Heart right ventricle (tissue), 16 donors: ENCODE measurements around the gene RALGAPA1. TPM values are rescaled to one million over a fixed set of nuclear protein-coding genes. Genes with fewer than 3 reads are reported as not detected.
A peak's percentile ranks its signal among the peaks of the same experiment; 100 is the strongest.

Source experiments
- ATAC-seq, 8 donors: fragments of 200-7000 bp; cut with Tn5 transposase; one replicate each; pipeline ENCODE4 v1.9.1; 2020; ENCODE audit warnings: mild to moderate bottlenecking in 8 of 8, moderate library complexity in 8 of 8, moderate number of reproducible peaks in 1 of 8
- DNase-seq, 2 donors: peaks; one replicate each; pipeline ENCODE4 v3.0.0-alpha.2; 2020
- H3K27ac ChIP-seq, 10 donors: fragments of 200-600 bp; sonication (generic) in 2 of 10; one replicate each; pipeline versions ENCODE4 v1.5.0 to v1.8.0; 2020 to 2022; ENCODE audit warnings: mild to moderate bottlenecking in 3 of 10
- H3K27me3 ChIP-seq, 7 donors: fragments of 200-600 bp; one replicate each; pipeline ENCODE4 v1.8.0; 2021 to 2022; ENCODE audit warnings: mild to moderate bottlenecking in 2 of 7
- H3K36me3 ChIP-seq, 9 donors: fragments of 200-600 bp; sonication (generic) in 1 of 9; one replicate each; pipeline versions ENCODE4 v1.5.0 to v1.8.0; 2020 to 2022; ENCODE audit warnings: mild to moderate bottlenecking in 2 of 9
- H3K4me1 ChIP-seq, 9 donors: fragments of 200-600 bp; sonication (generic) in 1 of 9; one replicate each; pipeline versions ENCODE4 v1.5.0 to v1.8.0; 2020 to 2022; ENCODE audit warnings: mild to moderate bottlenecking in 4 of 9
- H3K4me3 ChIP-seq, 10 donors: fragments of 200-600 bp; sonication (generic) in 2 of 10; one replicate each; pipeline versions ENCODE4 v1.5.0 to v1.8.0; 2020 to 2022; ENCODE audit warnings: mild to moderate bottlenecking in 7 of 10, moderate library complexity in 2 of 10
- H3K9me3 ChIP-seq, 11 donors: fragments of 200-600 bp in 10 of 11; sonication (generic) in 2 of 11; one replicate each; pipeline versions ENCODE4 v1.5.0 to v1.8.0; 2013 to 2022; ENCODE audit warnings: mild to moderate bottlenecking in 2 of 11, control low read depth in 1 of 11, moderate library complexity in 1 of 11
- CTCF ChIP-seq, 9 donors: fragments of 200-600 bp; sonication (generic) in 2 of 9; IDR thresholded peaks; one replicate each; pipeline versions ENCODE4 v1.5.0 to v1.8.0; 2021 to 2022; ENCODE audit warnings: antibody characterized with exemption in 9 of 9, mild to moderate bottlenecking in 5 of 9, moderate library complexity in 1 of 9
- WGBS, 2 donors: extraction: QIAGEN DNeasy Blood & Tissue Kit; methylation state at CpG; one replicate each; pipeline ENCODE4 v1.1.7; 2013; ENCODE audit warnings: inconsistent platforms in 1 of 2; 5-methylcytosine and 5-hydroxymethylcytosine counted together
- intact Hi-C, 10 donors: fragments of 100-400 bp; cut with DNase I; formaldehyde crosslinking; loops; one replicate each; pipeline versions ENCODE4 v1.11.1 to v1.14.2; 2022
- polyA plus RNA-seq, 2 donors: library from polyadenylated mRNA; stranded (reverse); fragments of 200-250 nt; gene quantifications; one replicate each; pipeline ENCODE4 v1.2.3, GENCODE V29; 2013
- total RNA-seq, 10 donors: library from RNA; stranded (reverse); fragmentation: NEBNext Ultra II Directional in 3 of 10; extraction: Animal tissue kit (Norgen Biotek cat#: 25700) in 3 of 10; gene quantifications; one replicate each; pipeline versions ENCODE4 v1.2.1 to v1.2.4, GENCODE V29; 2021 to 2023
- donor health status: Arrhythmogenic right ventricular cardiomyopathy.
- donor health status: ischemic (EF 13 %, LVEDD 7.1; RV severe dilation, severe dysfunction).
- donor health status: healthy with polysubstance abuse.
- donor health status: DM: no; HTN: yes; CAD: no.
- donor health status: DM: no; HTN: no; CAD: no.
- donor health status: ischemic (EF 25% LVEDD 6.9; RV normal size, moderate dysfunction).
- donor health status: ischemic (EF 25% LVEDD 5.7; RV mildly dilated, moderate dysfunction).
- donor health status: healthy.
- donor health status: DM: yes; HTN: yes; CAD: no.
- donor health status: Ischemic cardiomyopathy.
- donor health status: ischemic (EF 35%, LVEDD 5.7; RV mildly dilated, moderate dysfunction).
- donor health status: nonischemic (EF 11% LVEDD 7.7; RV severe dilation, severe dysfunction).
- donor health status: DM: yes; HTN: yes; CAD: no.
- donor health status: PGD.
- donor health status: ischemic (EF 29% LVEDD 5.4; RV normal size, mild dysfunction).
- donor health status: nonischemic (EF 23%, LVEDD 6.1; RV moderate dilation, normal function).

The RALGAPA1 gene
- total and polyA plus RNA-seq, 12 donors, result 7.9 to 43.6 (median 35.3) TPM

- H3K27me3 ChIP-seq, result no peaks in the 10 kb centered on the region
- TF ChIP-seq CTCF (IDR thresholded peaks at IDR 0.05), result no peak
- ATAC-seq (no peak), DNase-seq (no peak)
- intact Hi-C loops, result loop anchor here in 1 of 10 donors (10.0 kb wide), 1 partner anchor 132 kb away; no protein-coding TSS in a partner anchor
- 97 to 100% methylated on average over 2 of the region's 2 CpGs for WGBS, 2 donors
- H3K4me3 ChIP-seq, result no peak overlapping the region
- H3K9me3 ChIP-seq, result no peaks in the 10 kb centered on the region
- H3K36me3 ChIP-seq, result peaks cover 0 to 95% (median 17%) of the 10 kb centered on the region in 9 donors
- no peak overlapping the region for H3K27ac ChIP-seq
- H3K4me1 ChIP-seq, result no peaks in the 10 kb centered on the region
Measured at GRCh38 chr14:35682802-35683201, 126.3 kb downstream of the RALGAPA1 start.

- no peak overlapping the region for H3K27ac ChIP-seq
- no peaks in the 10 kb centered on the region for H3K4me1 ChIP-seq
- WGBS, 2 donors, result 94 to 97% methylated on average over 1 of the region's 1 CpG
- TF ChIP-seq CTCF (IDR thresholded peaks at IDR 0.05), result no peak
- no peaks in the 10 kb centered on the region for H3K27me3 ChIP-seq
- DNase-seq, result no peak
- H3K4me3 ChIP-seq, result no peak overlapping the region
- H3K36me3 ChIP-seq, result peaks cover 0 to 99% (median 40%) of the 10 kb centered on the region in 9 donors
- no peaks in the 10 kb centered on the region for H3K9me3 ChIP-seq
- ATAC-seq, result peak in 2 of 8 donors; percentile 9 to 20
- intact Hi-C loops, result no loop called here
Measured at GRCh38 chr14:35678403-35679028, 130.6 kb downstream of the RALGAPA1 start.

GRCh38 chr14:35669782-35670181, 139.3 kb downstream of the RALGAPA1 start:
- TF ChIP-seq CTCF (IDR thresholded peaks at IDR 0.05), result no peak
- no peaks in the 10 kb centered on the region for H3K27me3 ChIP-seq
- DNase-seq (no peak), ATAC-seq (peak in 3 of 8 donors; percentile 19 to 57 (median 21))
- 84 to 87% methylated on average over 3 of the region's 3 CpGs for WGBS, 2 donors
- no peaks in the 10 kb centered on the region for H3K9me3 ChIP-seq
- H3K36me3 ChIP-seq, result peaks cover 0 to 95% (median 31%) of the 10 kb centered on the region in 9 donors
- intact Hi-C loops, result no loop called here
- no peak overlapping the region for H3K27ac ChIP-seq
- H3K4me1 ChIP-seq, result no peaks in the 10 kb centered on the region
- no peak overlapping the region for H3K4me3 ChIP-seq

GRCh38 chr14:35666429-35667043, 142.6 kb downstream of the RALGAPA1 start:
- intact Hi-C loops, result no loop called here
- no peak overlapping the region for H3K4me3 ChIP-seq
- TF ChIP-seq CTCF (IDR thresholded peaks at IDR 0.05), result no peak
- peaks cover 0 to 95% (median 28%) of the 10 kb centered on the region in 9 donors for H3K36me3 ChIP-seq
- H3K27ac ChIP-seq, result no peak overlapping the region
- ATAC-seq, result no peak
- no peaks in the 10 kb centered on the region for H3K9me3 ChIP-seq
- no peaks in the 10 kb centered on the region for H3K27me3 ChIP-seq
- no peak for DNase-seq
- H3K4me1 ChIP-seq, result no peaks in the 10 kb centered on the region
